ENCODE data around the gene PDE5A. TPM values are rescaled to one million over a fixed set of nuclear protein-coding genes. Genes with fewer than 3 reads are reported as not detected.
"Not testable (repeated sequence)": the region's sequence is repeated elsewhere in the genome, so short reads cannot be mapped to it uniquely, and the experiment has no call there.

Gene PDE5A
- total RNA-seq, 1 donor = 16.4 TPM

GRCh38 chr4:119493886-119494285 is 134.7 kb downstream of the PDE5A start:
- H3K4me3 ChIP-seq (ENCODE audit: low read length) = no peak overlapping the region
- H3K9me3 ChIP-seq (ENCODE audit: low read depth, low read length) = no peaks in the 10 kb centered on the region
- no peaks in the 10 kb centered on the region for H3K27me3 ChIP-seq (ENCODE audit: insufficient read depth, low read length)
- H3K4me1 ChIP-seq (ENCODE audit: insufficient read depth, low read length) = no peaks in the 10 kb centered on the region

- H3K9me3 ChIP-seq (ENCODE audit: low read depth, low read length) = no peaks in the 10 kb centered on the region
- no peaks in the 10 kb centered on the region for H3K27me3 ChIP-seq (ENCODE audit: insufficient read depth, low read length)
- H3K4me1 ChIP-seq (ENCODE audit: insufficient read depth, low read length) = no peaks in the 10 kb centered on the region
Observed at GRCh38 chr4:119493419-119493818, 135.2 kb downstream of the PDE5A start.

GRCh38 chr4:119490335-119490734 is 138.3 kb downstream of the PDE5A start:
- no peaks in the 10 kb centered on the region for H3K4me1 ChIP-seq (ENCODE audit: insufficient read depth, low read length)
- no peaks in the 10 kb centered on the region for H3K9me3 ChIP-seq (ENCODE audit: low read depth, low read length)
- no peaks in the 10 kb centered on the region for H3K27me3 ChIP-seq (ENCODE audit: insufficient read depth, low read length)
- H3K4me3 ChIP-seq (ENCODE audit: low read length) = no peak overlapping the region

More at GRCh38 chr4:119493419-119493818, 135.2 kb downstream of the PDE5A start:
- H3K4me3 ChIP-seq (ENCODE audit: low read length) = no peak overlapping the region

- Histone ChIP-seq H3K27me3 (ENCODE audit: insufficient read depth, low read length) (no peaks in the 10 kb centered on the region), H3K4me3 (ENCODE audit: low read length) (no peak overlapping the region)
Observed at GRCh38 chr4:119489305-119489704, 139.3 kb downstream of the PDE5A start.

GRCh38 chr4:119480331-119480730 is 148.3 kb downstream of the PDE5A start:
- no peaks in the 10 kb centered on the region for H3K27me3 ChIP-seq (ENCODE audit: insufficient read depth, low read length)
- no peak overlapping the region for H3K4me3 ChIP-seq (ENCODE audit: low read length)
- H3K4me1 ChIP-seq (ENCODE audit: insufficient read depth, low read length) = no peaks in the 10 kb centered on the region
- H3K9me3 ChIP-seq (ENCODE audit: low read depth, low read length) = no peaks in the 10 kb centered on the region

More at GRCh38 chr4:119489305-119489704, 139.3 kb downstream of the PDE5A start:
- Histone ChIP-seq H3K9me3 (ENCODE audit: low read depth, low read length) (no peaks in the 10 kb centered on the region), H3K4me1 (ENCODE audit: insufficient read depth, low read length) (no peaks in the 10 kb centered on the region)

- no peak overlapping the region for H3K4me3 ChIP-seq (ENCODE audit: low read length)
- no peaks in the 10 kb centered on the region for H3K9me3 ChIP-seq (ENCODE audit: low read depth, low read length)
- no peaks in the 10 kb centered on the region for H3K4me1 ChIP-seq (ENCODE audit: insufficient read depth, low read length)
- H3K27me3 ChIP-seq (ENCODE audit: insufficient read depth, low read length) = no peaks in the 10 kb centered on the region
Observed at GRCh38 chr4:119479835-119480234, 148.8 kb downstream of the PDE5A start.

GRCh38 chr4:119479180-119479808 is 149.3 kb downstream of the PDE5A start:
- no peak overlapping the region for H3K4me3 ChIP-seq (ENCODE audit: low read length)
- H3K27me3 ChIP-seq (ENCODE audit: insufficient read depth, low read length) = no peaks in the 10 kb centered on the region
- no peaks in the 10 kb centered on the region for H3K9me3 ChIP-seq (ENCODE audit: low read depth, low read length)
- H3K4me1 ChIP-seq (ENCODE audit: insufficient read depth, low read length) = no peaks in the 10 kb centered on the region

GRCh38 chr4:119478446-119479179 is 150.0 kb downstream of the PDE5A start:
- Histone ChIP-seq H3K27me3 (ENCODE audit: insufficient read depth, low read length) (no peaks in the 10 kb centered on the region), H3K4me3 (ENCODE audit: low read length) (no peak overlapping the region), H3K9me3 (ENCODE audit: low read depth, low read length) (no peaks in the 10 kb centered on the region), H3K4me1 (ENCODE audit: insufficient read depth, low read length) (no peaks in the 10 kb centered on the region)

GRCh38 chr4:119477412-119478053 is 151.1 kb downstream of the PDE5A start:
- no peaks in the 10 kb centered on the region for H3K4me1 ChIP-seq (ENCODE audit: insufficient read depth, low read length)
- no peak overlapping the region for H3K4me3 ChIP-seq (ENCODE audit: low read length)
- H3K27me3 ChIP-seq (ENCODE audit: insufficient read depth, low read length) = no peaks in the 10 kb centered on the region
- no peaks in the 10 kb centered on the region for H3K9me3 ChIP-seq (ENCODE audit: low read depth, low read length)

- H3K4me1 ChIP-seq (ENCODE audit: insufficient read depth, low read length) = no peaks in the 10 kb centered on the region
- no peak overlapping the region for H3K4me3 ChIP-seq (ENCODE audit: low read length)
- no peaks in the 10 kb centered on the region for H3K9me3 ChIP-seq (ENCODE audit: low read depth, low read length)
- H3K27me3 ChIP-seq (ENCODE audit: insufficient read depth, low read length) = no peaks in the 10 kb centered on the region
Observed at GRCh38 chr4:119471259-119471658, 157.3 kb downstream of the PDE5A start.

- H3K4me3 ChIP-seq (ENCODE audit: low read length); H3K27me3 ChIP-seq (ENCODE audit: insufficient read depth, low read length); H3K9me3 ChIP-seq (ENCODE audit: low read depth, low read length); H3K4me1 ChIP-seq (ENCODE audit: insufficient read depth, low read length): not testable (repeated sequence)
Observed at GRCh38 chr4:119470737-119471063, 157.9 kb downstream of the PDE5A start.

- H3K9me3 ChIP-seq (ENCODE audit: low read depth, low read length); H3K4me1 ChIP-seq (ENCODE audit: insufficient read depth, low read length); H3K4me3 ChIP-seq (ENCODE audit: low read length); H3K27me3 ChIP-seq (ENCODE audit: insufficient read depth, low read length): not testable (repeated sequence)
Observed at GRCh38 chr4:119470021-119470736, 158.4 kb downstream of the PDE5A start.

- H3K9me3 ChIP-seq (ENCODE audit: low read depth, low read length); H3K4me3 ChIP-seq (ENCODE audit: low read length); H3K27me3 ChIP-seq (ENCODE audit: insufficient read depth, low read length); H3K4me1 ChIP-seq (ENCODE audit: insufficient read depth, low read length): not testable (repeated sequence)
Observed at GRCh38 chr4:119469039-119469438, 159.6 kb downstream of the PDE5A start.

- not testable (repeated sequence) for H3K27me3 ChIP-seq (ENCODE audit: insufficient read depth, low read length); H3K4me3 ChIP-seq (ENCODE audit: low read length); H3K9me3 ChIP-seq (ENCODE audit: low read depth, low read length); H3K4me1 ChIP-seq (ENCODE audit: insufficient read depth, low read length)
Observed at GRCh38 chr4:119462733-119463132, 165.9 kb downstream of the PDE5A start.

GRCh38 chr4:119455734-119456133 is 172.9 kb downstream of the PDE5A start:
- H3K27me3 ChIP-seq (ENCODE audit: insufficient read depth, low read length); H3K9me3 ChIP-seq (ENCODE audit: low read depth, low read length); H3K4me1 ChIP-seq (ENCODE audit: insufficient read depth, low read length); H3K4me3 ChIP-seq (ENCODE audit: low read length): not testable (repeated sequence)

Measured in mononuclear cell (primary cell).